Measurements from ENCODE around the gene PDZK1.

PDZK1 gene

GRCh38 chr1:145730467-145730866, 23.3 kb upstream of the PDZK1 start (continued):
- no peak for TF ChIP-seq ZNF2 (tag by site-specific recombination; IDR thresholded peaks at IDR 0.05)
- no peak for TF ChIP-seq ZNF140 (tag by site-specific recombination; IDR thresholded peaks at IDR 0.05)

GRCh38 chr1:145729666-145730436, 22.7 kb upstream of the PDZK1 start:
- TF ChIP-seq ZNF664 (tag by site-specific recombination; IDR thresholded peaks at IDR 0.05) (no peak), BCL11B (tag by site-specific recombination; IDR thresholded peaks at IDR 0.05; ENCODE audit: low read depth) (no peak), ZNF175 (tag by site-specific recombination; IDR thresholded peaks at IDR 0.05) (no peak), ZNF645 (tag by site-specific recombination; IDR thresholded peaks at IDR 0.05) (no peak), ZNF214 (tag by site-specific recombination; IDR thresholded peaks at IDR 0.05; ENCODE audit: borderline replicate concordance) (no peak), ZSCAN5A (tag by site-specific recombination; IDR thresholded peaks at IDR 0.05) (no peak), ZNF561 (tag by site-specific recombination; IDR thresholded peaks at IDR 0.05; ENCODE audit: borderline replicate concordance) (no peak), ZBTB26 (tag by site-specific recombination; optimal IDR thresholded peaks at IDR 0.05) (no peak)
- H3K4me3 ChIP-seq (ENCODE audit: low read depth, low read length) = no peak overlapping the region
- CTCF ChIA-PET = interaction anchor here (1.0 kb wide), 1 partner anchor 115 kb away, joined by 5 read pairs; the partner anchor contains the start of gene NUDT17
- no peaks in the 10 kb centered on the region for H3K9me3 ChIP-seq (ENCODE audit: control insufficient read depth, insufficient read depth, low read depth, low read length)
- H3K36me3 ChIP-seq (ENCODE audit: control insufficient read depth in 2 of 2, insufficient read depth in 1 of 2, low read length in 2 of 2) = no peaks in the 10 kb centered on the region
- no peaks in the 10 kb centered on the region for H3K4me1 ChIP-seq (ENCODE audit: control insufficient read depth, insufficient read depth, low read length)
- no peak overlapping the region for H3K27ac ChIP-seq (ENCODE audit: extremely low read depth, low read depth, low read length)
- POLR2A ChIA-PET = no interaction called here

GRCh38 chr1:145729196-145729595, 22.0 kb upstream of the PDZK1 start:
- Histone ChIP-seq H3K9me3 (ENCODE audit: control insufficient read depth, insufficient read depth, low read depth, low read length) (no peaks in the 10 kb centered on the region), H3K27ac (ENCODE audit: extremely low read depth, low read depth, low read length) (no peak overlapping the region), H3K36me3 (ENCODE audit: control insufficient read depth in 2 of 2, insufficient read depth in 1 of 2, low read length in 2 of 2) (no peaks in the 10 kb centered on the region), H3K4me1 (ENCODE audit: control insufficient read depth, insufficient read depth, low read length) (no peaks in the 10 kb centered on the region), H3K4me3 (ENCODE audit: low read depth, low read length) (no peak overlapping the region)
- ChIA-PET CTCF (interaction anchor here (1.0 kb wide), 1 partner anchor 116 kb away, joined by 5 read pairs; the partner anchor contains the start of gene NUDT17), POLR2A (no interaction called here)
- TF ChIP-seq ZBTB1 (tag by site-specific recombination; IDR thresholded peaks at IDR 0.05) (no peak), ZEB2 (tag by site-specific recombination; IDR thresholded peaks at IDR 0.05) (no peak), ZNF292 (tag by site-specific recombination; IDR thresholded peaks at IDR 0.05; ENCODE audit: borderline replicate concordance, low read depth) (no peak), ZNF184 (tag by site-specific recombination; IDR thresholded peaks at IDR 0.05) (no peak), ZNF26 (tag by site-specific recombination; IDR thresholded peaks at IDR 0.05) (no peak), ZBTB20 (tag by site-specific recombination; IDR thresholded peaks at IDR 0.05) (no peak), ZNF211 (tag by site-specific recombination; IDR thresholded peaks at IDR 0.05; ENCODE audit: low read depth) (no peak), ZNF645 (tag by site-specific recombination; IDR thresholded peaks at IDR 0.05) (no peak), ZBTB49 (tag by site-specific recombination; IDR thresholded peaks at IDR 0.05; ENCODE audit: low read depth) (no peak), ZNF19 (tag by site-specific recombination; IDR thresholded peaks at IDR 0.05; ENCODE audit: low read depth) (no peak), ZNF660 (tag by site-specific recombination; IDR thresholded peaks at IDR 0.05) (no peak), ZBTB26 (tag by site-specific recombination; optimal IDR thresholded peaks at IDR 0.05) (no peak), ZNF341 (tag by site-specific recombination; IDR thresholded peaks at IDR 0.05; ENCODE audit: low read depth) (no peak), ZNF140 (tag by site-specific recombination; IDR thresholded peaks at IDR 0.05) (no peak), ZNF366 (tag by site-specific recombination; conservative IDR thresholded peaks at IDR 0.05) (no peak)
